Breast epithelium (tissue), 4 donors: Measurements from ENCODE around the gene RNF166. TPM values are rescaled to one million over a fixed set of nuclear protein-coding genes. Genes with fewer than 3 reads are reported as not detected.

Experiments used
- DNase-seq, 2 donors: peaks; one replicate each; pipeline ENCODE4 v3.0.0-alpha.2; 2019; ENCODE audit warnings: low spot score in 2 of 2
- H3K27ac ChIP-seq, 2 donors: fragments of 200-600 bp; sonication (generic) in 1 of 2; one replicate each; pipeline ENCODE4 v1.5.1; 2016 to 2019; ENCODE audit warnings: mild to moderate bottlenecking in 1 of 2
- H3K27me3 ChIP-seq, 2 donors: fragments of 200-600 bp; sonication (generic) in 1 of 2; one replicate each; pipeline versions ENCODE4 v1.5.1 to v1.6.0; 2017 to 2019; ENCODE audit warnings: control low read depth in 1 of 2, mild to moderate bottlenecking in 1 of 2
- H3K36me3 ChIP-seq: fragments of 200-600 bp; one replicate; pipeline ENCODE4 v1.5.1; 2019
- H3K4me1 ChIP-seq, 2 donors: fragments of 200-600 bp; sonication (generic); one replicate each; pipeline ENCODE4 v1.5.1; 2016 to 2019; ENCODE audit warnings: control low read depth in 1 of 2
- H3K4me3 ChIP-seq, 3 donors: fragments of 200-600 bp; sonication (generic); 1 replicate in 2 of 3; 2 replicates in 1 of 3; pipeline ENCODE4 v1.5.1; 2016 to 2019; ENCODE audit warnings: mild to moderate bottlenecking in 3 of 3, moderate library complexity in 2 of 3
- H3K9me3 ChIP-seq, 2 donors: fragments of 200-600 bp; sonication (generic) in 1 of 2; one replicate each; pipeline ENCODE4 v1.5.1; 2016 to 2019; ENCODE audit warnings: control low read depth in 1 of 2
- CTCF ChIP-seq, 3 donors: fragments of 450-650 bp; IDR thresholded peaks; one replicate each; pipeline ENCODE4 v1.5.1; 2016 to 2017; ENCODE audit warnings: antibody characterized with exemption in 3 of 3, mild to moderate bottlenecking in 3 of 3, moderate library complexity in 3 of 3
- POLR2A ChIP-seq: fragments of 450-650 bp; IDR thresholded peaks from one replicate; pipeline ENCODE4 v1.6.1; 2016; ENCODE audit warnings: antibody characterized with exemption, mild to moderate bottlenecking, moderate library complexity
- POLR2AphosphoS5 ChIP-seq, 3 donors: sonication (generic); formaldehyde crosslinking; IDR thresholded peaks; one replicate each; pipeline ENCODE4 v1.6.1; 2017; ENCODE audit warnings: antibody characterized with exemption in 3 of 3
- intact Hi-C: fragments of 100-400 bp; cut with DNase I; formaldehyde crosslinking; loops from one replicate; pipeline ENCODE4 v1.15.1; 2023; ENCODE audit warnings: low total_unique reads
- total RNA-seq, 3 donors: library from RNA; depleted of rRNA; stranded (reverse); fragments of >200 nt; gene quantifications; one replicate each; pipeline ENCODE4 v1.1.0, GENCODE V29; 2016

The RNF166 gene
- total RNA-seq, 3 donors from 2014 or later, result 19.2 to 22.0 (median 21.9) TPM

DNA sequence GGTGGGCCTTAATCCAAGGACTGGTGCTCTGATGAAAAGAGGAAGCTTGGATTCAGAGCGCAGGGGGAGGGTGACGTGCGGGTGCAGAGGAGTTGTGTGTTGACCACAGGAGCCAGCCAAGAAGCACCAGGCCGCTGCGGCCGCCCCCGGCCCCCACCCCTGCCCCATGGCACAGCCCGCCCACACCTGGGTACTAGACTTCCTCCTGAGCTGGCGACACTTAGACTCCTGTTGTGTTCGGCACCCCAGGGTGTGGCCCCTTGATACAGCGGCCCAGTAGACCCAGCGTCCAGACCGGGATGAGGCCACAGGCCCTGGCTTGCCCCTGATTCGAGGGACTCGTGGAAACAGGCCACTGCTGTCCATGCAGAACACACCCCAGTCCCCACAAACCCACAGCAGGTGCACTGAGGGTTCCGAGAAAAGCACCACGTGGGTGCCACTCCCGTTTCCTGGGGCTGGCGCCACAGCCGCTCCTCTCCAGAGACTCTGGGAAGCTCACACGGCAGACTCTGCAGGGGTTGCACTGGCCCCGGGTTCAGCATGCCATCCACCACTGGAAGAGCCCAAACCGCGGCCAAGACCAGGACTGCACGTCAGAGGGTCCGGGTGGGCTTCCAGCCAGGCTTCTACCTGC, 14.2 kb downstream of the RNF166 start:
- DNase-seq, result no peak
- TF ChIP-seq POLR2AphosphoS5 (IDR thresholded peaks at IDR 0.05), result no peak
- no peak overlapping the region for H3K4me3 ChIP-seq
- intact Hi-C loops, result no loop called here
- no peaks in the 10 kb centered on the region for H3K36me3 ChIP-seq
- no peaks in the 10 kb centered on the region for H3K9me3 ChIP-seq
- H3K4me1 ChIP-seq, result no peaks in the 10 kb centered on the region
- peaks cover 0 to 13% of the 10 kb centered on the region in 2 donors for H3K27me3 ChIP-seq
- no peak overlapping the region for H3K27ac ChIP-seq

DNA sequence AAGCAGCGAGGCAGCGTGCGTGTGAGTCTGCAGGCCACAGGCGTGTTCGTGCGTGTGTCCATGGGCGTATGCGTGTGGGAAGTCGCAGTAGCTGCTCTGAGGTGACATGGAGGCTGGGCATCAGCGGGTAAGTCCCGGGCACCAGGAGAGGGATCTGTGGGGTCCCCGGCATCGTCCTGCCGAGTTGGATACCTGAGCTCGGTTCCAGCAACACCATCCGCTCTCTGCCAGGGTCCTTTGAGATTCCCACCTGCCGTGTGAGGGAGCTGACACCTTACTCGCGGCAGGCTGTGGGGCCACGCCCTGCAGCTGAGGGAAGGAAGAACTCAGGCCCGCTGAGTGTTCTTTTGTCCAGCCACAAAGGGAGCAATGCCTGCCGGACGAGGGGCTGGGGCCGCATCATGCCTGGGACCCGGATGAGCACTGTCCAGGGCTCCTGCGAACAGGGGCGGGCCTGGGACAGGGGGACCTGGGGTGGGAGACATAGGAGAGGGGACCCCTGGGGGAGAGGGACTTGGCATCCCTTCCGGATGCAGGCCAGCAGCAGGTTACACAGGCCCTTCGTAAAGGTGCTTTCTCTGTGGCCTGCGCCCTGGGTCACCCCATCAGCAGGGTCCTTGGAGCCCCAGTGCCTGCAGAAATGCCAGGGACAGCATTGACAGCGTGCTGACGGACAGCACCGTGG, 14.9 kb downstream of the RNF166 start:
- no peak for TF ChIP-seq POLR2AphosphoS5 (IDR thresholded peaks at IDR 0.05)
- TF ChIP-seq POLR2A, result no peak
- TF ChIP-seq CTCF (IDR thresholded peaks at IDR 0.05), result no peak
- intact Hi-C loops, result no loop called here
- peaks cover 0 to under 1% of the 10 kb centered on the region in 2 donors for H3K4me1 ChIP-seq
- H3K9me3 ChIP-seq, result no peaks in the 10 kb centered on the region
- no peak for DNase-seq
- peaks cover 0 to 13% of the 10 kb centered on the region in 2 donors for H3K27me3 ChIP-seq
- H3K27ac ChIP-seq, result no peak overlapping the region
- H3K36me3 ChIP-seq, result no peaks in the 10 kb centered on the region
- no peak overlapping the region for H3K4me3 ChIP-seq

- TF ChIP-seq CTCF (IDR thresholded peaks at IDR 0.05) (no peak), POLR2AphosphoS5 (IDR thresholded peaks at IDR 0.05) (no peak), POLR2A (no peak)
- peaks cover 0 to 13% of the 10 kb centered on the region in 2 donors for H3K27me3 ChIP-seq
- intact Hi-C loops, result no loop called here
These were observed 15.7 kb downstream of the RNF166 start for GRCh38 chr16:88690341-88691128.

DNA sequence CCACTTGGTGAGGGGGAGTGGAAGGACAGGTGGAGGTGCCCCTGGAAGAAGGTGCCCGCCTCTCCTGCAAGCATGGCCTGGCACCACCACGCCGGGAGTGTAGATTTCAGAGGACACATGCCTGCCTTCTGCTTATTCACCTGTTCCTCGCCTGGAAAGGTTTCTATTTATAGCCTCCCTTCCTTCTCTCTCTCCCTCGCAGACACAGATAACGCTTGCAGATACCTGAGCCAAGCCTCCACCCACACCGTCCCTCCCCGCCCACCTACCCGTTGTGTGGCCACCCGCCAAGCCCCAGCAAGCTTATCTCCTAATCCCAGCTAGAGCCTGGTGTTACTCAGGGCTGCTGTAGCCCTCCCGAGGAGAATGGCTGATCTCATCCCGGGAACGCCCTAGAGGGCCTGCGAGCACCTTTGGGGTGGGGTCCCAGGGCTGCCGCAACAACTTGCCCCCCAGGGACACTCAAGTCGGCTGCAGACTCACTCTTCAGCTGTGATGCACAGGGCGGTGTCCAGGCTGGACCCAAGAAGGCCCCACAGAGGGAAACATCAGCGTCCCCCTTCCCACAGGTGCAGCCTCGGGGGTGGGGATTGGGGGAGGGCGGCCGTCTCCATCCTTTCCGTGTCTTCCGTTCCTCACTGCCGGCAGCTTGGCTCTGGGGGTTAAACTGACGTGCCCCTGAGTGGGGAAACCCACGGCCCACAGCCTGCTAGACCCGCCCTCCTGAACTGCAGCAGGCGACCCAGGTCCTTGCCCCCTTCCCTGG, 18.0 kb downstream of the RNF166 start:
- Histone ChIP-seq H3K4me1 (peaks cover 6 to 8% of the 10 kb centered on the region in 2 donors), H3K27me3 (peaks cover 0 to 17% of the 10 kb centered on the region in 2 donors)
- DNase-seq, result no peak

More at GRCh38 chr16:88690341-88691128, 15.7 kb downstream of the RNF166 start:
- DNase-seq, result no peak
- Histone ChIP-seq H3K36me3 (no peaks in the 10 kb centered on the region), H3K4me1 (peaks cover 5 to 8% of the 10 kb centered on the region in 2 donors), H3K27ac (no peak overlapping the region), H3K4me3 (no peak overlapping the region), H3K9me3 (no peaks in the 10 kb centered on the region)

More for the DNA sequence above, 18.0 kb downstream of the RNF166 start:
- H3K27ac ChIP-seq, result no peak overlapping the region
- H3K36me3 ChIP-seq, result no peaks in the 10 kb centered on the region
- intact Hi-C loops, result no loop called here
- H3K4me3 ChIP-seq, result no peak overlapping the region
- no peak for TF ChIP-seq POLR2AphosphoS5 (IDR thresholded peaks at IDR 0.05)
- TF ChIP-seq POLR2A, result no peak
- TF ChIP-seq CTCF (IDR thresholded peaks at IDR 0.05), result no peak
- no peaks in the 10 kb centered on the region for H3K9me3 ChIP-seq
